ENCODE data around the gene GDPD5.

GDPD5 gene

DNA sequence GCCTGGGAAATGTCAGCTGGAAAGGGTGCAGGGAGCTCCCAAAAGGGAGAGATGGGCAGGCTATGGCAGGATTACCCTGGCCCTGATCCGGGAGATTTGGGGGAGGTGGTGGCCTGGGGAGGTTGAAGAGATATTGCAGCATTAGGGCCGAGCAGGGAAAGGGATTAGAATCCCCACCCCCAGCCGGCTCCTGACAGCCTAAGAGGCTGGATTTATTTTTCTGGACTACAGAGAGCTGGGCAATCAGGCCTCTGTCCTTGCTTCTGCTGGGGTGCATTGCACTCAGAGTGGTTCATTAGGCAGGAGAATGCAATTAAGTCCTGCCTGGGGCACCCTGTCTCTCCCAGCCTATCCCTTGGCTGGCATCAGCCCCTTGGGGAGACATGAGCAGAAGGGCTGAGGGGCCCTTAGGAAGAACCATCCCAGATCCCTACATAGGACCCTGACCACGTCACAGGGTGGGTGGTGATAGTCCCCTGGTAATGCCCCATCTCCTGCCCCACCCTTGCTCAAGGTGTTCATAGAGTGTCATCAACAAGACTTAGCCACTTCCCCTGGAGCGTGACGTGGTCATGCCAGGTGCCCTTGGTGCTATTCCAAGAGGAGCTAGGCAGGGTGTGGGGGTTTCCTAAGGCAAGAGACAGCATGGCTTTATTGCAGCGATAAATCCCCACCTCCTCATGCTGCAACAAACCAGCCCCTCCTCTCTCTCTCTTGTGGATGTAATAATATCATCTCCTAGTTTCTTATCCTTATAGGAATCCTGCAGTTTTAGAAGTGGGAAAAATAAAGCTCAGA lies 54.4 kb downstream of the GDPD5 start:
- DNase-seq (ENCODE audit: low read depth in 2 of 2), result no peak

DNA sequence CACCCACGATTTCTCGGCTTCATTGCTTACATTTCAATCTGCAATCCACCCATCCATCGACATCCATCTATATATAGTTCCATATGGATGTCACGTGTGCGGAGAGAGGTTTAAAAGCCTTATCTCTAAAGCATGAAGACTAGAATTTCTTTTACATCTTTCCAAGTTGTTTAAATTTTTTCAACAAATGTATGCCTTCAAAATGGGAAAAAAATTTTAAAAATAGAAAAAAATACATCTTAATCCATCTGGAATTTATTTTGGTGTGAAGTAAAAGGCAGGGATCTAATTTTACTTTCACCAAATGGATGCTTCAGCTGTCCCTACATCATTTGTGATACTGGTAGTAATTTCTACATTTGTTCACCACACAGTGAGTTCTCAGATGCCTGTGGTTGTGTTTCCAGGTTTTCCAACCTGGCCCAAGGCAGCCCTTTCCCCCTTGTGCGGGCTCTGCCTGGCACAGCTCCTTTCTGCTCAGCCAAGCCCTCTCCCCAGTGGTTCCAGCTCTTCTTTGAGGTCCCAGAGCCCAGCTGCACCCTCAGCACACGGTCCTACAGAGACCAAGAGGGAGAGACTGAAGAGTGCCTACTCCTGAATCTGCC lies 55.2 kb downstream of the GDPD5 start:
- DNase-seq (ENCODE audit: low read depth in 2 of 2), result no peak

DNA sequence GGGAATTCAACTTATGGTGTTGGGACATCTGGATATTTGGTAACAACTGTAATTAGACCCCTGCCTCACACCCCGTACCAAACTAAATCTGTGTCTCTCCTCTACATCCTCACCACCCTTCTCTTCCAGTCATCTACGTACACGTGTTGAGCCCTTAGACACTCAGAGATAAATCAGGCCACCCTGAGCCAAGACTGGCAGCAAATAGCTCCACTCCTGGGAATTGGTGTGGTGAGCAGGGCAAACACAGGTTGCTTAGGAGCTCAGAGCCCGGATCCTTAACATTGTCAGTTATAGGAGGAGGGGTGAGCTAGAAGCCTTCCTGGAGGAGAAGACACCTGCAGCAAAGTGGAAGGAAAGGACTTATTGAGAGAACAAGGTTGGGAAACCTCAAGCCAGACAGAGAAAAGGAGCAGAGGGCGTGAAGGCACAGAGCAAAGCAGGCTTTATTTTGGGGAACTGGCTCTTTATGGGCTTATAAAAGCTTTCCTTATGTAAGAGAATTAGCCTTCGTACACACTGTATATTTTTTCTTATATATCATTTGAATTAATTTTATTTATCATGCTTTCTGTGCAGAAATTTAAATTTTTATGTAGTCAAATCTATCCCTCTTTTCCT lies 55.8 kb downstream of the GDPD5 start:
- DNase-seq (ENCODE audit: low read depth in 2 of 2), result no peak

DNA sequence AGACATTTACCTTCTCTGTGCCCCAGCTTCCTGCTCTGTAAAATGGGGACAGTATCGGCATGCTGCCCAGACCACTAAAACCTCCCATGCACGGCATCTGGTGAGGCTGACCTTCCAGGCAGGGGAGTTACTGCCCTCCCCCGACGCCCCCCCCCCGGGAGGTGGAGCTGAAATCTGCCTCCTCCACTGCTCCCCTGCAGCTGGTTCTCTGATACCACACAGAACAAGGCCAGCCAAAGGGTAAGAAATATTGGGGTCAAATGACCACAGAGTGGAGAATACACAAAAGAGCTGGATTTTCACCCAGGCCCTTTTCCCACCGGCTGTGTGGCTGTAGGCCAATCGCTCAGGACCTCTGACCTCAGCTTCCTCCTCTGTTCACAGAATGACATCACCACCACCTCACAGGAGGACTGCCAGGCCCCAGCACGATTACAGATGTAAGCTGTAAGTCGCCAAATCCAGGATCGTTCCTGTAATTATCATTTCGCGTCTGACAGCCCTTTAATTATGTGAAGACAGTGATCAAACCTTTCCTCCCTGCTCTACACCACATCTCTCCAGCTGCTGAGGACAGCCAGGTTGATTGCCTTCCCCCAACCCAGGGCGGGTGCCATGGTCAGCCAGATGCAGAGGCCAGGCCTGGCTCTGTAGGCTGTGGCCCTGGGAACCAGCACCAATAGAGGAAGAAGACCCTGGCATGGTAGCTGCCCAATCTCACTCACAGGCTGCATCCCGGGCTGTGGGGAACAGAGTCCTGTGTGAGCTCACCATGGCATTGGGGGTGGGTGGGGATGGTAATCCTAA lies 57.0 kb downstream of the GDPD5 start:
- DNase-seq (ENCODE audit: low read depth in 2 of 2), result no peak

DNA sequence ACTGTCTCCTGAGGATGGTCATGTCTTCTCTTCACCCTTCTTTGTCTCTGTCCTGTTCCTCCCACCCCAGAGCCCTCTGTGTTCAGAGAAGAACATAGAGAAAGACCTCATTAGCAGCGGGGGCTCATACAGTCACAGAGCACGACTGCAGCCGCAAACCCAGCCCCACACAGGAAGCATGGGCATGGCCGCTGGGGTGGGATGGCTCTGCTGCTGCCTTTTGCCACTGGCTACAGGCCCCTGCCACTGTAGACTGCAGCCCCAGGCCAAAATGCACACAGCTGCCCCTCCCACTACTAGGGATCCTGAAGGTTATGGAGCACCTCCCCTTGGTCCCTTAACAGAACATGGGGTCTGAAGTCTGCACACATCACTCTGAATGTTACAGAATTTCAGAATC lies 57.9 kb downstream of the GDPD5 start:
- DNase-seq (ENCODE audit: low read depth in 2 of 2), result no peak

DNA sequence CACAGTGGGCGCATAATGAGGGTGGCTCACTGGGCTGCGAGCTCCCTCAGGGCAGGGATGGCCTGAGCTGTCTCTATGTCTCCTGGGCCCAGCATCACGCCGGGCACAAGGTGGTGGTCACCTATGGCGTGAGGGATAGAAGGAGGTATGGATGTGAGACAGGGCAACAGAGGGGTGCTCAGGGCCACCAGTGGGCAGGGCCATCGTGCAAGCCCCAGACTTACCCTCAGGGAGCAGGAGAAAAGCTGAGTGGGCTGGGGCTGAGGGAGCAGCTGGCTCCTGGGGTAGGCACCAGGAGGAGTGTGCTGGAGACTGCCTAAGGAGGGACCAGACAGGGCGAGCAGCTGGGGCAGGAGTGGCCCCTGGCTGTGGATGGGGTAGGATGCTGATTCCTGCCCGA lies 58.4 kb downstream of the GDPD5 start:
- no peak for DNase-seq (ENCODE audit: low read depth in 2 of 2)

DNA sequence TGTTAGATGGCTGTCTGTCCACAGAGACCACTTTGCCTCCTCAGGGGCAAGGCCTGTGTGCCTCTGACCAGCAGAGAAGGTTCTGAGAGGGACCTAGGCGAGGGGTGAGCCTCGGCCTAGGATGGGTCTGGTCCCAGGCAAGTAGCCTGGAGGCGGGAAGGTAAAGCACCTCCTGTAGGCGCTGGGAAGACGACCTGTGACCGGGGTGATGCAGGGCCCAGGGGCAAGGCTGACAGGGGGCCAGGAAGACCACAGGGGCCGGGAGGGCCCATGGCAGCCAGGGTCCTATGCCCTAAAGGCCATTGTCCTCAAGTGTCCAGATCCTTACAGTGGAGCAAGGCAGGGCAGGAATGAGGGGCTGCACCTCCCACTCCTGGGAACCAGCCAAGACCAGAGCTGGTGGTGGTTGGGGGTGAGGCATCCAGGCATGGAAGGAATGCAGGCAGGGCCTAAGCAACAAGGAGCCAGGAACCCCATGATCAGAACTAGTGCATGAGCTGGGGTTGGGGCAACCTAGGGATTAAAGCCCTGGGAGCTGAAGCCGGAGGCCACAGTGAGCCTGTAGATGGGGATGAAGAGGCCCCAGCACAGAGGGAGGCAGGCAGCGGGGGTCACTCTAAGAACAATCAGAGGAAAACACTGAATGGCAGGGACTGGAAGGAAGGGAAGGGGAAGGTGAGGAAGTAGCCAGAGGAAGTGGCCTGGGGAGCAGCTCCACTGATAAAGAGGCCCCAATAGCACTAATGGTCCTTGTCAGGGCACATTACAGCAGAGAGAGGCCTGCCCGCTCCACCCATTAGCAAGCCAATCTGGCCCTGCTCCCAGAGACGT lies 59.8 kb downstream of the GDPD5 start:
- DNase-seq (ENCODE audit: low read depth in 2 of 2), result no peak

DNA sequence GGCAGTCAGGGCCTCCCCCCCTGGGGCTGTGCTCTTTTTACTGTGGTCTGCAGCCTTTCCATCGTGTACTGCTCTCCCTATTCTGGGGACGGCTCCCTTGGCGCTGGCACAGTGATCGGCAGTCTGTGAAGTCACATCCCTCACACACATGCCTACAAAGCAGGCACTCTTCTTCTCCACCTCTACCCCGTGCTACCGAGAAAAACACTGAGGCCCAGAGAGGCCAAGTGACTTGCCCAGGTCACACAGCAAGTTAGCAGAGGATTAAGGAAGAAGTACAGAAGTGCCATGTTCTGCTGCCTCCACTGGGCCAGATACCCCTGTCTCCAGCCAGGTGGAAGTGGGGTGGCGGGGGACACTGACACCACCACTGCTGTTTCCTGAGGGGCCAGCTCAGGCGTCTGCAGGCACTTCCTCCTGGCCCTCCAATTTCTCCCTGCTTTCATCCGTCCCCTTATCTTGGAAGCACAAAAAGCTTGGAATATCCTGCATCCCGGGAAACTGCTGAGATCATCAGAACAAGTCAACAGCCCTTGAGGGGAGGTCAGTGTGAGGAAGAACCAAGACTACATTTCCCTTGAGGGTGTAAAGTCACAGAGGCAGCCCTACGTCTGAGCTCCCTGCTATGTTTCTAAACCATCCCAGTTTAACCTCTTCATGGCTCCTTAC lies 62.5 kb downstream of the GDPD5 start:
- no peak for DNase-seq (ENCODE audit: low read depth in 2 of 2)

DNA sequence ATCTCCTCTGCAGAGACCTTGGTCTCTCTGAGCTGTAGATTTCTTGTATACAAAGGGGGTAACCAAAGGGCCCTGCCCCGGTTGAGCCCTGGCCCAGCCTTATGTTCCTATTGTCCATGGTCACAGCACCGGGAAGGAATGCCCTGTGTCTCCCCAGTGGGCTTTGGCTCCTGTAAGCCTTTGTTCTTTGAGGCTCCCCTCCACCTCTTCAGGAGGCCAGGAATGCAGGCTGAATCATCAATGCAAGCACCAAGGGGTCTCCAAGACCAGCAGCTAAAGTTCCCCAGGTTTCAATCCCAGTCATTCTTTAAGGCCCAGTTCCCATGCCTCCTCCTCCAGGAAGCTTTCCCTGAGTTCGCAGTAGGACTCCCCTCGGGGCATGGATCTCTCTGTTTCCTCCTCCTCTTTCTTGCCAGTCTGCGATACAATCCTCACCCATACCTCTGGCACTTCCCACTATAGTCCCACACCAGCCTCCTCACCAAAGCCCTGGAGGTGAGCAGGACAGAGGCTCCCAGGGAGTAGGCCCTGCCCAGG lies 63.6 kb downstream of the GDPD5 start:
- no peak for DNase-seq (ENCODE audit: low read depth in 2 of 2)

DNA sequence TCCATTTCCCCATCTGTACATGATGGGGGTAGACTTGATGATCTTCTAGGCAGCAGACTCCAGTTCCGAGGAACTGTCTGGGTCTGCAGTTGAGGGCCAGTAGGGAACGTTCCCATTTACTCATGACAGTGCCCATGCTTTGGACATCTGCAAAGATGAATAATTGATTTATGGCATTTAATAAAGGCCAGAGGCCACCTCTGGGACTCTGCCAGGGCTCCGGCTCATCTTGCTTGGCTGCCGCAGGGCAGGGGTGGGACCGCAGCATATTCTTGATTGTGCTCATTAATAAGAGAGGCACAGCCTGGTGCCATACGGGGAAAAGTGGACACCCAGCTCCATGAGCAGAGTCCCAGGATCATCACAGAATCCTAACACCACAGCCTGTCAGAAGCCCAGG lies 64.6 kb downstream of the GDPD5 start:
- DNase-seq (ENCODE audit: low read depth in 2 of 2), result no peak

DNA sequence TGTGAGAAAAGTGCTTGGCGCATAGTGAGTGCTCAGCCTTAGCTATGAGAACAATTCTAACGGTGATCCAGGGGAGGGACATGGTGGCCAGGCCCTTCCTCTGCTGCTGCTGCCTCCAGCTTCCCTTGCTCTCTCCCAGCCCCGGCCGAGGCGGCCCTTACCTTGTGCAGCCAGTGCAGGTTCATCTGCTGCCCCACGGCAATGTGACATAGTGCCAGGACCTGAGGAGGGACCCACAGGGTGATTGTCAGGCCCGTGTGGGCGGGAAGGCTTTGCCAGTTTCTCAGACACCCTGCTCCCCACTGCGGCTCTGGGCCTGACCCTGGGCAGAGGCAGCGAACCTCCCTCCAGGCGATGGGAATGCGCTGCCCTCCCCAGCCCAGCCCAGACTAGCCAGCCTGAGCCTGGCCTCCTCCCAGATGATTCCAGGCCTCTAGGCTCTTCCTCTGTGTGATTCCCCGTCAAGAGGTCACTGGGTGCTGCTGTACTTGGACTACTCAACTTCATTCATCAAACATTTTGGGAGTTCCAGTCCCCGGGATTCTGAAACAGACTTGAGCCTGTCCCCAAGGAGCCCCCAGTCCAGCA lies 69.1 kb downstream of the GDPD5 start:
- DNase-seq (ENCODE audit: low read depth in 2 of 2), result no peak

DNA sequence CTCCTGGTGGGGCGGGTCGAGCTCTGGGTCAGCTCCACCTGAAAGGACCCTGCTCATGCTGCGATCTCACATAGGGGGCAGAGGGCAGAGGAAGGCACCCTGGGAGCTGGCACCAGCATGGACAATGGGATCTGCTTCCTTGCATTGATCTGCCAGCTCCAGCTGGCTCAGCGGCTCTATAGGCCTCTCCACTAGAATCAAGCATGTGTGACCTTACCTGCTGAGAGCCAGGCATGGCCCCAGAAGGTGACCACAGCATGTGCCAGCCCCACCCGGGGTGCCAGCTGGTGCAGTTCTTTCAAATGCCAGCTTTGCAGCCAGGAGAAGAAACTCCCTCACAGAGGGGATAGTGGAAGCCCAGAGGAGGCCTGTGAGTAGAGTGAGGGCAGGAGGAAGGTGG lies 70.8 kb downstream of the GDPD5 start:
- no peak for DNase-seq (ENCODE audit: low read depth in 2 of 2)

DNA sequence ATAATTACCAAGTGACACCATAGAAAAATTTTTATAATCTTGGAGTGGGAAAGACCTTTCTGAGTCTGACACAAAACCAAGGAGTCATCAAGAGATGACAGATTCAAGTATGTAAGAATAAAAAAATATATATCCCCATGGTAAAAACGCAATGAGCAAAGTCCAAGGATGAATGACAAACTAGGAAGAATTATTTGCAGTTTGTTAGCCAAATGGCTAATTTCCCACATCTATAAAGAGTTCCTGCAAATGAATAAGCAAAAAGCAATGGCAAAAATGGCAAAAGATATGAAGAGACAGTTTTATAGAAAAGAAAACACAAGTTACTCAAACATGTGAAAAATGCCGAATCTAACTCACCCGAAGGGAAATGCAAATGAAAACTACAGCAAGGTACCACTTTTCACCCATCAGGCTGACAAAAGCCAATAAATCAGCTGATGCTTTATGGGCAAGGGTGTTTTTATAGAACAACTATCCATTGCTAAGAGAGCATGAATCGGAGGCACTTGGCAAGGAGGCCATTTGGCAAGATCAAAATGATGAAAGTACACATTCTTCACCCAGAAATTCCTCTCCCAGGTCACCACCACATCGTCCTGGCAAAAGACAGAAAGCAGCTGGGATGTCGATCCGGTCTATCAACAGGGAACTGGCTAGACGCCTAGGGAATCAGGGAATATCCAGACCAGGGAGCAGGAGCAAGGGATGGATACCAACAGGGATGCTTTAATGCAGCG lies 71.7 kb downstream of the GDPD5 start:
- no peak for DNase-seq (ENCODE audit: low read depth in 2 of 2)

DNA sequence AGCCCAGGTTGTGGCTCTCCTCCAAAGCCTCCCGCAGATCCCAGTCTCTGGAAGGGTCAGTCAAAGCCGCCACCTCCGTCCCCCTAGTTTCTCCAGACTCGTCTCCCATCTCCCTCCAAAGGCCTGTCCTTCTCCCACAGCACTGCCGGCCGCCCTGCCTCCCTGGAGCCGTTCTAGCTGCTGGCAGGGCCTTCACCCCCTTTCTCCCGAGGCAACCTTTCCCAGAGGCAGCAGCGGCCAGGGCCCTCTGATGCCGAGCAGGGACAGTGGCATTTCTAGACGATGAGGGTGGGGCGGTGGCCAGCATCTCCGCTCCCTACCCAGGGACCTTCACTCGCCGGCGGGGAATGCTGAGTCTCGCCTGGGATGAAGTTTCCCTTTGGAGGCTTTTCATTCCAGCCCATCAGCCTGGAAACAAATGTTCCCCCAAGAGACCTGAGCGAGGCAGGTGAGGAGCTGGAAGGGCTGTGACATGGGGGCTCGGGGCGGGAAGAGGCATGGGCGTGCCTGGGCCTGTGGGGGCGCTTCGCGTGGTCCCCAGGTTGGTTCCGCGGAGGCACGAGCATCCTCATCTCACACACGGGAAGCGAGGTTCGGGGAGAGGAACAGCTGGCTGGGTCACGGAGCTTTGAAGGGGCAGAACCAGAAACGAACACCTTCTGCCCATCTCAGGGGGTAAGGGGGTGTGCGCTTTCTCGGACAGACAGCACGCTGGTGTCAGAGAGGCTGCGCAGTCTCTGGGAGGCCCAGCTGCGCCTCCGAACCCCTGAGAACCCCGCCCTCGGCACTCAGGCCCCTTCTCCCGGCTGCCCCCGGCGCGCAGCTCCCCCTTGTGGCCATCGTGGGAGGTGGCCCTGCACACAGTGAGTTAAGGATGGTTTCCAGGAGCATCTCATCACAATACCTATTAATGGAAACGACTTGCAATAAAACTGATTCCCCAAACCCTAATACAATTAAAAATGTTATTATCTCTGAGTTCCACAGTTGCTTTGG lies 74.6 kb downstream of the GDPD5 start:
- DNase-seq (ENCODE audit: low read depth in 2 of 2), result peak; percentile 25 to 29

DNA sequence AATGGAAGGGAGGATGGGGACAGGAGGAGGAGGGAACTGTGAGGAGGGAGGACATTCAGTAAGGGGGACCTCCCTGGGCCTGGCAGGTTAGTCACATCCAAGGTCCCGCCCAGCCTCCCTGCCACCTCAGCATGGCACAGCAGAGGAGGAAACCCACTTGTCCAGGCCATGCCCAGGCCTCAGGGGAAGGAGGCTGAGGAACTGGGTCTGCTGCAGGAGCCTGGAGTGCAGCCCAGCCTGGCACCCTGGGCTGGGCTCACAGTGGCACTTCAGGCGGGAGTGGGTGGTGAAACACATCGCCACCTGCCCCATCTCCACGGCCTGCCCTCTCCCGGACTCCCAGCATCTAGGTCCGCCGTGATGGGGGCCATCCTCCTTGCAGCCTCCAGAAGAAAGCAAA lies 75.5 kb downstream of the GDPD5 start:
- DNase-seq (ENCODE audit: low read depth in 2 of 2), result no peak

DNA sequence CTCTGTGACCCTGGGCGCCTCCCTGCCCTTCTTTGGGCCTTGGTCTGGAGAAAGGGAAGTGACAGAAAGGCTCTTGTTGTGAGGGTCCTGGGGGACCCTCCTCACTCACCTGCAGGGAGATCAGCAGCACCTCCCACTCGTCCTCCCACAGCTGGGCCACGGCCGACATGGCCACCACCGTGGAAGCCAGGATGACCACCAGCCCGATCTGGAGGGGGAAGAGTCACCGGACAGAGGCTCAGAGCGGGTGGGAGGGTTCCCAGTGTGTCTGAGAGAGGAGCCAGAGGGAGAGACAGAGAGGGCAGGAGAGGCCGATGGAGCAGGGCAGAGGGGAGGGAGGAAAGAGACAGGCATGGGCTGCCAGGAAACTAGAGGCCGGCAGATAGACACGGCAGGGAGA lies 76.0 kb downstream of the GDPD5 start:
- DNase-seq (ENCODE audit: low read depth in 2 of 2), result no peak

DNA sequence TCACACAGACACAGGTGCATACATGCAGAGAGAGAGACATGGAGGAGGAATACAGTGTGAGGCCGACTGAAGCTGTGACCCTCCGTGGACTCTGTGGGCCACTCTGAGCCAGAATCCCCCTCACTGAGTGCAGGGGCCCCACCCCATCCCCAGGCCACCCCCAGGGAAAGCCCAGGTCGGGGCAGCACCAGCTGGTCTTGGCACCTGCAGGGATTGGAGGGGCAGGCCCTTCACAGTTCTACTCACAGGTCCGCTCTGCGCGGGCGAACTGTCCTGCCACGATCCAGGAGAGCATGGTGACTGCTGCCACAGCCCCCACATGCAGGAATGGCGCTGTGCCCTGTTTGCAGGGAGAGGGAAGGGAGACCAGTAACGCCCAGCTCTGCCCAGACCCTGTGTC lies 76.5 kb downstream of the GDPD5 start:
- DNase-seq (ENCODE audit: low read depth in 2 of 2), result no peak

DNA sequence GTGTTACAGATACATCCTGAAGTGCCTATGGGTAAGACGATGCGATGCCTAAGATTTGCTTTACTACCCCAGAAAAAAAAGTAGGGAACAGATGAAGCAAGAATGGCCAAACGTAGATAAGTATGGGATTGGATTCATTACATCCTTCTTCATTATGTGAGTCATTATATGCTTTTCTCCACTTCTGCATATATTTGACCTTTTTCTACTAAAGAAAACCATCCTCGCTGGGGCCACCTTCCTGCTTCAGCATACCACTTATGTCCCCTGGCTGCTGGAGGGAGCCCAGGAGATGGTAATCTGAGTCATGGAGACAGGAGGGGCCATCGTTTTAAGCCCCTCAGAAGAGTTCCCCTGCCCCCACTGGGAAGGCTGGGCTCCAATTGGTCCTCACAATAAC lies 78.3 kb downstream of the GDPD5 start:
- DNase-seq (ENCODE audit: low read depth in 2 of 2), result no peak
